SH-SY5Y (cell line): ENCODE measurements around the gene ADGB.

Source experiments
- GATA2 ChIP-seq: IDR thresholded peaks from 2 replicates; pipeline ENCODE4 v1.6.1; 2011; ENCODE audit warnings: mild to moderate bottlenecking, low read depth, low read length
- GATA3 ChIP-seq: IDR thresholded peaks from 2 replicates; pipeline ENCODE4 v1.6.1; 2011; ENCODE audit warnings: low read depth, mild to moderate bottlenecking, low read length, moderate library complexity

DNA sequence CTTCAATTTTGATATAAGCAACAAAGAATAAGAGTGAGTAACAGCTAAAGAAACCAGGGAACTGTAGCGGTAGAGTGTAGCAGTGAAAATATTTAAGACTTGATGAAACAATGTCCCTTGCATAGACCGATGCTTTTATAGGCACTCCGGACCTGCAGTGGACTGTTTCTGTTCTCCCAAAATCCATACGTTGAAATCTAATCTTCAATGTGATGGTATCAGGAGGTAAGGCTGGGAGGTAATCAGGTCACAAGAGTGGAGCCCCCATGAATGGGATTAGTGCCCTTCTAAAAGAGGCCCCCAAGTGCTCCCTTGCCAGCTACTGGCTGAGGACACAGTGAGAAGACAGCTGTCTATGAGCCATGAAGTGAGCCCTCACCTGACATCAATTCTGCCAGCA is 260.4 kb downstream of the ADGB start:
- no peak for TF ChIP-seq GATA2
- no peak for TF ChIP-seq GATA3
